ENCODE measurements around the gene CLCF1.
A peak's percentile ranks its signal among the peaks of the same experiment; 100 is the strongest.
"Not testable (repeated sequence)": the region's sequence is repeated elsewhere in the genome, so short reads cannot be mapped to it uniquely, and the experiment has no call there.

The CLCF1 gene

DNA sequence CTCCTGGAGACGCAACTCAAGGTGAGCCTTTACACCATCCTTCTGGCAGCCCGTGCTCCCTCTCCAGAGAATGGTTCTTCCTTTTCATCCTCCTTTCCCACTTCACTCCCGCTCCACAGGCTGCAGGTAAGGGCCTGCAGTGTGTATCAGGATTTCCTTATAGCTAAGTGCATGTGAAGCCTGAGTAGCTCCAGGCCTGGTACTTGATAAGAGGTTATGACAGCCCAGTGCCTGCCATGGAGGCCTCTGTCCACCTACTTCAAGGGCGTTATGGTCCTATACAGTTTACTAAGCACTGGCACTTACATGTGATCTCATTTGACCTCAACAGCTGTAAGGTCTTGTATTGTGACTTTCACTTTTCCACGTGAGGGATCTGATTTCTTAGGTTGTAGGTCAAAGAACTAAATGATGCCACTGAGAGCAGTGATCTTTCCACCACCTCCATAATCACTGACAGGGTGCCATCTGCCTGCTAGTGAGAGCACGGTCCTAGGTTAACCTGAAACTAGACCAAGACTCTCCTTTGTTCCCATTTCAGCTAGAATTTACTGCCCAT, 52.0 kb downstream of the CLCF1 start:
- no peak for DNase-seq

DNA sequence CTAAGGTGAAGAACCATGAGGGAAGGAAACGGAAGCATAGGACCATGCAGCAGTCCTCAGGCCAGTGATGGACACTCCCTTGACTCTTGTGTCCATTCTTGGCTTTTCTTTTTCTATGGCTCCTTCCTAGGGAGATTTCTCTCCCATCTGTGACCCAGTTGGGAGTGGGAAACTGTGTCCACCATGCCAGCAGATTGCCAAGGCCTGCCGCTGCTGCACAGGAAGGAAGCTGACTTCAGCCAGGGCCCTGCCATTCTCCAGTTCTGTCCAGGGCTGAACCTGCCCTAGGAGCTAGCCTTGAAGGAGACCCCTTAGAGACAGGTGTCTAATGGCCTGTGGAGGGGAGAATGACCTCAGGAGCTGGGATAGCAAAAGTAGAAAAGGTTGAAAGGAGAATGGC, 52.7 kb downstream of the CLCF1 start:
- no peak for DNase-seq

- no peak for DNase-seq
Measured at GRCh38 chr11:67320011-67320410, 53.4 kb downstream of the CLCF1 start.

- not testable (repeated sequence) for DNase-seq
Measured at GRCh38 chr11:67318876-67319275, 54.5 kb downstream of the CLCF1 start.

DNA sequence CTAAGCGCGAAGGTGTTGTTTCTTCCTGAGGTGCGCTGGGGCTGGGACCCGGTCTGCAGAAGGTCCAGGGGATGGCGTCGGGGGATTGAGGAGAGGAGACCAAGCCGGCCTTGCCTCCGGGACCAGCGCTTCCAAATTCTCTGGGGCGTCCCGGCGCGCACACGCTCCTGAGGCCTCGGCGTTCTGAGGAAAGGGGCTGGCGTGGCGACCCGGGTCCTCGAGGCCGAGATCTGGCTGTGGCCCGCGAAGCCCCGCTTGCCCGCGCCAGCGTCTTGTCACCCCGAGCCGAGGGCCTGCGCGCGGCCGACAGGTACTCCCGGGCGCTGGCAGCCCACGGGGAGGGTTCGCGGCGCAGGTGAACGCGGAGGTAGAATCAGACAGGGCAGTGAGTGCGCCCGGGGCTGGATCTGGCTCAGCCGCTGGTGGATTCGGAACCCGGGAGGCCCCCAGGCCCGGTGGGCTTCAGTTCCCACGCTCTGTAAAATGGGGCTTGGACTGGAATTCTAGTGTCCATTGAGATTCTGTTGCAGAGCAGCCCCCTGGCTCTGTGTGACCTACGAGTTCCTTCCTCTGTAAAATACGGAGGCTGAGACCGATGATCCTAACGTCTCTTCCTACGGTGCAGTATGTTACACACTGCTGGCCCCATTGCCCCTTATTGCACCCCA, 55.4 kb downstream of the CLCF1 start:
- peak; percentile 49 for DNase-seq

DNA sequence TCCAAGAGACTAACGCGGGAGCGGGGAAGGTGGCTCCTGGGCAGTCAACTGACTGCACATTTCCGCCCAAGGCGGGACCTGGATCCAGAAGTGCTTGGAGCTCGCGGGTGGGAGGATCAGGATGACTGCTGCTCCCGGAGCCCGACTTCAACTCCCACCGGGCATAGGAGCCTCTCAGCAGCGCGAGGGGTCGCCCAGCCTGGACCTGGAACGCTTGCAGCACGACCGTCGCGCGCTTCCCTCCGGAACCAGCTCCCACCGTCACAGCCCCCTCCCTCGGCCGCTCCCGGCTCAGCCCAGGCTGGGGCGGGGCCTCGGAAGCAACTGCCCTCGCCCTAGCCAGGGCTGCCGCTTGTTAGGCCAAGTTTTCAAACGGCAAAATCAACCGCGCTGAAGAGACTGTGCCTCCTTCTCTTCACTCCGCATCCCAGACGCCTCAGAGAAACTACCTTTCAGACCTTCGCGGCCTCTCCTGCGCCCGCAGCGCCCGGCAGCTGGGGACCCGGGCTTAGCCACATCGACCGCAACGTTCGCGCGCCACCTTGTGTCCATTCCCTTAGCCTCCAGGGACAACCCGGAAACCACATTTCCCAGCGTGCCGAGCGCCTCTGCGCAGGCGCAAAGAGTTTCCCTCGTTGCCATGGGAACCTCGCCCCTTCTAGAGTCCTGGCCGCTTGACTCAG, 56.1 kb downstream of the CLCF1 start:
- peak; percentile 99 for DNase-seq

DNA sequence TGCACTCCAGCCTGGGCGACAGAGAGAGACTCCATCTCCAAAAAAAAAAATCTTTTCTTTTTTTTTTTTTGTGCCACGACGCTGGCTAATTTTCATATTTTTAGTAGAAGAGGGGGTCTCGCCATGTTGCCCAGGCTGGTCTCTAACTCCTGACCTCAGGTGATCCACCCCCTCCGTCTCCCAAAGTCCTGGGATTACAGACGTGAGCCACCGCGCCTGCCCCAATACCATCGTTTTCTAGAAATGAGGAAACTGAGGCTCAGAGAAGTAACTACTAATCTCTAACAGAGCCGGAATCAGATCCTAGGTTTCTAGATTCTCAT, 56.6 kb downstream of the CLCF1 start:
- DNase-seq: no peak

- DNase-seq: no peak
Measured at GRCh38 chr11:67315325-67315909, 58.0 kb downstream of the CLCF1 start.

- no peak for DNase-seq
Measured at GRCh38 chr11:67314218-67314617, 59.2 kb downstream of the CLCF1 start.

All from CD4-positive, alpha-beta T cell treated with Interleukin-6 for 4 hours (primary cell).